ENCODE data around the gene MSLN.

The MSLN gene

DNA sequence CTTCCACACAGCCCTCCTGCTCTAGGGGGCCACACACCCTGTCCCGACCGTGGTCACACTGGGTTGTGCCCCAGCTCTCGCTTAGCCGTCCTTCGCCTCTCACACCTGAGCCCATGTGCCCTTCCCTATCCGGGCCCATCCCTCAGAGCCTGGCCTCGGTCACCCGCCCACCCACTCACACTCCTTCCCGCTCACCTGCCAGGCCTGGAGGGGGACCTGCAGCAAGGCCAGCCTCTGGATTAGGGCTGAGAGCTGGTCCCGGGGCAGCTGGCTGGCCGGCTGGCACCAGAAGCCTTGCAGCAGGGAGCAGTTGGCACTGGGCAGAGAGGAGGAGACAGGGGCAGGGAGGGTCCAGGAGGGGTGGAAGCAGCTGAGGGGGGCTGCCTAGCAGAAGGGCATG lies 17.9 kb downstream of the MSLN start:
- DNase-seq: no peak

DNA sequence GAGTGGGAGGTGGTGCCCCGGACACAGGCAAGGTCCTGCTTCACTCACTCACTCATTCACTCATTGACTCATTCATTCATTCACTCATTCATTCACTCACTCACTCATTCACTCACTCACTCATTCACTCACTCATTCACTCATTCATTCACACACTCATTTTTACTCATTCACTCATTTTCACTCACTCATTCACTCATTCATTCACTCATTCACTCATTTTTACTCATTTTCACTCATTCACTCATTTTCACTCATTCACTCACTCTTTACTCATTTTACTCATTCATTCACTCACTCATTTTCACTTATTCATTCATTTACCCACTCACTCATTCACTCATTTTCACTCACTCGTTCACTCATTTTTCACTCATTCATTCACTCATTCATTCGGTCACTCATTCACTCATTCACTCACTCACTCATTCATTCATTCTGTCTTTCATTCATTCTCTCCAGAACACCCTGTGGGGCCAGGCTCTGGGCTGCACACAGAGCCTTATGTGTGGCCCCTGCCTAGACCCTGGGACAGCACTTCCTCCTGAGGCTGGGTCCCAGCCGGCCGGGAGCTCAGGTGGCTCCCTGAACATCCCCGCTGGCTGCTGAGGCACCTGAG lies 18.5 kb downstream of the MSLN start:
- DNase-seq: no peak

DNA sequence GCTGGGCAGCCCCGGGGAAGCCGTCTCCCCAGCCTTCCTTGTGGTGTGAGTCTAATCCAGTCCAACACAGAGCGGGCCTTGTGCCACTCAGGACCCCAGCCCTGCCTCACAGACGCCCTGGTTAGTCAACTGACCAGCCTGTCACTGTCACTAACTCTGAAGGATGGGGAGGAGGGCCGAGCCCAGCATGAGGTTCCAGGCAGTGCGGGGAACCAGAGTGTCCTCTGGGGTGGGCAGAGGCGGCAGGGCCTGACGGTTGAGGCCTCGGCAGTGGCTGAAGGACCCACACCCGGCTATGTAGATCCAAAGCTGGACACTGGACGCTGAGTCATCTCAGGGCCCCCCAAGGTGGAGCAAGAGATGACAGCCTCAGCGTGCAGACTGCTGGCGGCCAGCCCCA lies 19.0 kb downstream of the MSLN start:
- no peak for DNase-seq

DNA sequence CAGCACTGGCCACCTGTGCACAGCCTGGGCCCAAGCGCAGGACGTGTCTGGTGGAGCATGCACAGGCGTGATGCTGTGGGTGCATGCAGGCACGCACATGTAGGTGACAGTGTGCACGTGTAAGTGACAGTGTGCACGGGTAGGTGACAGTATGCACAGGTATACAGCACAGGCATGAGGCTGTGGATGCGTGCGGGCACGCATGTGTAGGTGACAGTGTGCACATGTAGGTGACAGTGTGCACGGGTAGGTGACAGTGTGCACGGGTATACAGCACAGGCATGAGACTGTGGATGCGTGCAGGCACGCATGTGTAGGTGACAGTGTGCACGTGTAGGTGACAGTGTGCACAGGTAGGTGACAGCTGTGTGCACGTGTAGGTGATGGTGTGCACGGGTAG lies 19.8 kb downstream of the MSLN start:
- DNase-seq: no peak

DNA sequence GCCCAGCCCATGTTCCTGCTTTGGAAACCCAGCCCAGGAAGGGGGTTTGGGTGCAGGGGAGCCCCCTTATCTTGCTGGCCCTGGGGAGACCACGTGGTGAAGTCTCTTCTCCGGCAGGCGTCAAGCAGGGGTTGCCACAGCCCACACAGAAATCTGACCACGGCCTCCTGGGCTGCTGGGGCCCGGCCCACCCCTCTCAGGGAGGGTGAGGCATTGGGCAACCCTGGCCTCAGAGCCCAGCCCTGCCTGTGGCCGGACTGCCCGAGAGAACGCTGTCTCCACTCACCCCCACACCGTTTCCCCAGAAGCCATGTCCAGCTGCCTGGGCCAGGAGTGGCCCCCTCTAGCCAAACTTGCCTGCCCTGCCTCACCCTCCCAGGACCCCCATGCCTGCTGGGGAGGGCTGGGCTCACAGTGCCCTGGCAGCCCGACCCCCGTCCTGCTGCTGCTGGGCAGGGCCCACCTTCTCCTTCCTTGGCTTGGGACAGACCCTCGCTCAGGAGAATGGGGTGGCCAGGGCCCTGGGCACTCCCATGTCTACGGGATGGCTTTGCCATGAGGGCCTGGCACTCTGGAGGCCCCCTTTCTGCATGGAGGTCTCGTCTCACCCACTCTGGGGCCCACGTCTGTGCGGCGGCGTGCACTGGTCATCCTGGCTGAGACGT lies 20.9 kb downstream of the MSLN start:
- DNase-seq: no peak

DNA sequence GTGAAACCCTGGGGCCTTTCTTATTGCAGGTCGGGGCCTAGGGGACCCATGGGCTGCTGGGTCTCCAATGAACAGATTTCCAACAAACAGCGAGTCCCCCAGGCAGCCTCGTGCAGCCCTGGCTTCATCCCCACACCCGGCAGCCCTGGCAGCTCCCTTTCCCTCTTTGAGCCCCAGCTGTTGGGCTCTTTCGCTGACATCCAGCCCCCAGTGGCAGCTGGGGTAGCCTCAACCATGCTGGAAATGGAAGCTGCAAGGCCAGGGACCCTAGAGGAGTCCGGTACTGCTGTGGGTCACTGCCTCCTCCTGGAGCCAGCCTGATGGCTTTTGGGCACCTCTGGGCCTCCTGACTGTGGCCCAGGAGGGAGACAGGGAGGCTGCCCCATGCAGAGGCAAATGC lies 21.7 kb downstream of the MSLN start:
- DNase-seq: peak in 1 of 2 experiments; percentile 34

GRCh38 chr16:782766-783403 lies 22.4 kb downstream of the MSLN start:
- DNase-seq: no peak

DNA sequence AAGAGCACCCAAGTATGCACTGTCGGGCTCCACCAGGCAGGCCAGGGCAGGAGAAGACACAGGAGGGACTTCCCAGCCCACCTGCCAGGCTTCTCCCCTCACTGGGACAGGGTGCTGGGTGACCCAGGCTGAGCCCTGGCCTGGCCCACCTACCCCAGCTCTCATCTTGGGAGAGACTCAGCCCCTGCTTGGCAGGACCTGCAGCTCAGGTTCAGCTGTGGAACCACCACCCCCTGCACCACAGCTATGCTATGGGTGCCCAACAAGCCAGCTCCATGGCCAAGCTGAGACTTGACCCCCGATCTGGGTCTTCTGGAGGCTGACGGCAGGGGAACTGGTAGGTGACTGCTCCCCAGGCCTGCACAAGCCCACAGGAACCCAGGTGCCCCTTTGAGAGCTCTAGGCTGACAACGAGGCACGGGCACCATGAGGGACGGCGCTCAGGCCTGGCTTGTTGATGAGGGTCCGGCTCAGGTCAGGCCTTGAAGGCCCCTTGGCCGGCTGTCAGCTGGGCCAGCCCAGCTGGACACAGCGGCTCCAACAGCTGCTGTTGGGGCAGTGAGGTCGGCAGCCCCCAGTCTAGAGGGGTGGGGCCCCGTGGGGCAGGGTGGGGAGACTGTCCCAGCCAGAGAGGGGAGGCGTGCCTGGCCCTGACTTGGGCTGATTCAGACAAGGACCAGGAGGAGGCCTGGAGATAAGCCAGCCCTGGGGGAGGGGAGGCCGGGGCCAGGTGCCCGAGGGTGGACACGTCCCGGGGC lies 23.0 kb downstream of the MSLN start:
- DNase-seq: no peak

DNA sequence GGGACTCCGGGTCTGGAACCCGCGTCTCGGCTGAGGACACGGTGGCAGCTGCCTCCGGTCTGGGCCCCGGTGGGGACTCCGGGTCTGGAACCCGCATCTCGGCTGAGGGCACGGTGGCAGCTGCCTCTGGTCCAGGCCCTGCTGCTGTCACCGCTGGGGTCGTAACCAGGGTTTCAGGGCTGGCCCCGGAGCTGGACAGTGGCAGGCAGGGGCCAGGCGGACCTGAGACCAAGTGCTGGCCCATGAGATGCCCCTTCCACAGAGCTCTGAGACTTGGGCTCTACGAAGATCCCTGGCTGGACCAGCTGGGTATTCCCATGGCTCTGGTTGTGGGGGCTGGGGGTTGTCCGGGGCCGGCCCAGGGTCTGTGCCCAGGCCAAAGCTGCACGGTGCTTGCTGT lies 23.9 kb downstream of the MSLN start:
- no peak for DNase-seq

DNA sequence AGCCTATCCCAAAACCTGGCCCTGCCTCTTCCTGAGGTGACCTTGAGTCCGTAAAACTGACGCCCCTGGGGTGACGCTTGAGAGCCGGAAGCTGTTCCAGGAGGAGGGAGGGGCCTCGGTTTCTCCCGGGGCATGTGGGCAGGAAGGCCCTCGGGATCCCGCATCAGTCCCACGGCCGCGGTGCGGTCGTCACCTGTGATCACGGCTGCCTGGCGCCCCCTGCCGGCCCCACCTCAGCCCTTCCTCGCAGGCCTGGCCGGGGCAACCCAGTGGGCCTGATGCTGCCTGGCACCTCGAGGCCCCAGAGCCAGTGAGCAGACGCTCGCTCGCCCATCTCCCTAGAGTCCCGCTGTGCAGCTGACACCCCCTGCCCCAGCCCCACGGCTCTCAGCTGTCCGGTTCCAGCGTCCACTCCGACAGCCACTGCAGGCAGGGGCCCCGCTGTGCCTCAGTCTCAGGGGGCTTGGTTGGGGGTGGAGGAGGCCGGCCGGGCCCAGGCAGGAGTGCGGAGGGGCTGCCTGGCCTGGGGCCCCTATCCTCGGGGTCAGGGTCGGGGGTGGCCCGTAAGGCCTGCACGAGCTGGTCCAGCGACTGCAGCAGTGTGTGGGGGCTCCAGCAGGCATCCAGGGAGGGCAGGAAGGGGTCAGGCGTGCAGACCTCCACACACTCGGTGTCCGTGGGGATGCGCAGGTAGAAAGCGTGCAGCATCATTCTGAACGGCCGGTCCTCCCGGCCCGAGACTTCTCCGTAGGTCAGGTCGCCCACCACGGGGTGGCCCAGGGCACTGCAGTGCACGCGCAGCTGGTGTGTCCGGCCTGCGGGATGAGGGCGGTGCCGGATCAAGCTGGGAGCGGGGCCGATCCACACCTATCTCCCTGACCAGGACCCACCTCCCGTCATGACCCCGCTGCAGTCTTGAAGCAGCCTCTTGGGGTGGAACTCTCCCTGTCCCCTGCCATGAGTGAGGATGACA lies 25.3 kb downstream of the MSLN start:
- DNase-seq: peak in 1 of 2 experiments; percentile 47

DNA sequence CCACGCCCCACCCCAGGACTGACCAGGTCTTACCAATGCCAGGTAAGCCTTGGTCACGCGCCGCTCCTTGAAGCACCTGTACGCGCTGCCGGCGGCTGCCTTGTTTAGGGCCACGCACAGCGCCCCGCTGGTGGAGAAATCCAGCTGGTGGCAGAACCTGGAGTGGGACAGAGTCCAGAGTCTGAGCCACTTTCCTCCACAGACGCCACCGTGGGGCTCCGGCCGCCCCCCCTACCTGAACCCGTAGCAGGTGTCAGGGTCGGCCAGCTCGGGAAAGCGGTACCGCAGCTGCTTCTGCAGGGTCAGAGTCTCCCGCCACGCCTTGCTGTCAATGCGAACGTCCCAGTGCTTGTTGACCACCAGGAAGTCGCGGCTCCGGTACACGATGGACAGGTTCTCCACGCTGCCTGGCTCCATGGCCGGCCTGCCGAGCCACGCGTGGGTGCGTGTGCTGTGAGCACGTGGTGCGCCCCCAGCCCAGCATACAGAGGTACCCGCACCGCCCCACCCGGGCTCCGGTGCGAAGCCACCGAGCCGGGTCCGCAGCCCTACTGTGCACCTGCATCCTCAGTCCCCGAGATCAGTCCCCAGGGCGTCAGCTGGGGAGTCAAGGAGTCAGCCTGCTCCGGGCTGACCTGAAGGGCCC lies 26.9 kb downstream of the MSLN start:
- no peak for DNase-seq

- DNase-seq: peak in 1 of 2 experiments; percentile 43
Observed at GRCh38 chr16:787978-788398, 27.5 kb downstream of the MSLN start, which contains the start of gene RPUSD1. TSS of gene RPUSD1 (minus strand) at chr16:788381. CDS start at chr16:787737, 644 bp downstream.

GRCh38 chr16:788399-789126 lies 28.0 kb downstream of the MSLN start, which contains the start of gene CHTF18:
TSS of gene CHTF18 (plus strand) at chr16:788620. CDS start at chr16:788685, 65 bp downstream.
- DNase-seq: peak; percentile 75 to 92

DNA sequence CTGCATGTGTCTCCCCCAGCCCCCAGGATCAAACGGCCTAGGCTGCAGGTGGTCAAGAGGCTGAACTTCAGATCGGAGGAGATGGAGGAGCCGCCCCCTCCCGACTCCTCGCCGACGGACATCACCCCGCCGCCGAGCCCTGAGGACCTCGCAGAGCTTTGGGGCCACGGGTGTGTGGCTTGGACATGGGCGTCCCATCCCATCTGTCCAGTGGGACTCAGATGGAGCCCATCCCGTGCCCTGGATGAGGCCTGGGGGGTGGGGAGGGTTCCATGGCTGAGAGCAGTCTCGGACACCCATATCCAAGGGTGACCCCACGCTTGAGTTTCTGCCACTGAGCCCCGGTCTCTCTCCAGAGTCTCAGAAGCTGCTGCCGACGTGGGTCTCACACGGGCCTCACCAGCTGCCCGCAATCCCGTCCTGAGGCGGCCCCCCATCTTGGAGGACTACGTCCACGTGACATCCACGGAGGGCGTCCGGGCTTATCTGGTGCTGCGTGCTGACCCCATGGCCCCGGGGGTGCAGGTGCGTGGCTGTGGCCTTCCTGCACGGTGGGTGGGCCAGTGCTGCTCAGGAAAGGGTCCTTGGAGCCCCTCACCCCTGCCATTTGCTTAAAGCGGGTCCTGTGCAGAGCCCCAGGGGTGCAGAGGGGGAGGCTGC lies 28.8 kb downstream of the MSLN start:
- DNase-seq: no peak

GRCh38 chr16:790086-790485 lies 29.6 kb downstream of the MSLN start:
- DNase-seq: no peak

- DNase-seq: no peak
Observed at GRCh38 chr16:791131-791530, 30.6 kb downstream of the MSLN start.

DNA sequence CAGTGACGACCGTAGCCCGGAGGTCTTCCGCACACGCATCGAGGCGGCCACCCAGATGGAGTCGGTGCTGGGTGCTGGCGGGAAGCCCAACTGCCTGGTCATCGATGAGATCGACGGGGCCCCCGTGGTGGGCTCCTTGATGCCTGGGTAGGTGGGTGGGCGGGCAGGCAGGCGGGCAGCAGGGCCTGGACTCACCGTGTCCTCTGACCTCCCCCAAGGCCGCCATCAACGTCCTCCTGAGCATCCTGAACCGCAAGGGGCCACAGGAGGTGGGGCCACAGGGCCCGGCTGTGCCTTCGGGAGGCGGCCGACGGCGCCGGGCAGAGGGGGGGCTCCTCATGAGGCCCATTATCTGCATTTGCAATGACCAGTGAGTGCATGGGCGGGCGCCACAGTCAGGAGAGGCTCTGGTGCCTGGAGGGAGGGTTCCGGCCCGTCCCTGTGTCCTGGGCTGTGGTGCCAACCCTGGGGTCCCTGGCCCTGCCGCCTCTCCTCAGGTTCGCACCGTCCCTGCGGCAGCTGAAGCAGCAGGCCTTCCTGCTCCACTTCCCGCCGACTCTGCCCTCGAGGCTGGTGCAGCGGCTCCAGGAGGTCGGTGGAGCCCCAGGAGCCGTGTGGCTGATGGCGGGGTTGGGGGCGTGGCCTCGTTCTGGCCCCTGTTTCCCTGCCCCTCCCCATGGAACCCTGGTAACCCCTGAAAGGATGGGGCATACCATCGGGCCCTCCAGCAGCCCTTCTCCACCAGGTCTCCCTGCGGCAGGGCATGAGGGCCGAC lies 31.9 kb downstream of the MSLN start:
- no peak for DNase-seq

GRCh38 chr16:793414-793813 lies 32.9 kb downstream of the MSLN start:
- no peak for DNase-seq

- no peak for DNase-seq
Observed at GRCh38 chr16:794091-794822, 33.7 kb downstream of the MSLN start.
